ENCODE data around the gene MACROD1.
A peak's percentile ranks its signal among the peaks of the same experiment; 100 is the strongest.
"Not testable (repeated sequence)": the region's sequence is repeated elsewhere in the genome, so short reads cannot be mapped to it uniquely, and the experiment has no call there.

The MACROD1 gene

GRCh38 chr11:63986156-63986931, 179.6 kb downstream of the MACROD1 start, which contains the start of gene OTUB1:
TSS of gene OTUB1 (plus strand) at chr11:63986438. CDS start at chr11:63986457, 19 bp downstream.
- peak; percentile 85 for DNase-seq

GRCh38 chr11:63985812-63986155, 180.1 kb downstream of the MACROD1 start:
- no peak for DNase-seq

- no peak for DNase-seq
These were observed 186.5 kb downstream of the MACROD1 start for GRCh38 chr11:63979426-63979825.

GRCh38 chr11:63978551-63979239, 187.2 kb downstream of the MACROD1 start:
- DNase-seq = no peak

GRCh38 chr11:63974259-63975143, 191.4 kb downstream of the MACROD1 start, which contains the start of gene COX8A:
TSS of gene COX8A (plus strand) at chr11:63974620. CDS start at chr11:63974681, 61 bp downstream.
- peak; percentile 96 for DNase-seq

GRCh38 chr11:63973912-63974258, 192.0 kb downstream of the MACROD1 start:
- DNase-seq = not testable (repeated sequence)

- DNase-seq = no peak
These were observed 195.0 kb downstream of the MACROD1 start for GRCh38 chr11:63970902-63971301.

- DNase-seq = no peak
These were observed 196.5 kb downstream of the MACROD1 start for GRCh38 chr11:63969461-63969860.

- DNase-seq = no peak
These were observed 199.5 kb downstream of the MACROD1 start for GRCh38 chr11:63966444-63966843.

GRCh38 chr11:63963895-63964294, 202.0 kb downstream of the MACROD1 start:
- DNase-seq = not testable (repeated sequence)

- no peak for DNase-seq
These were observed 204.1 kb downstream of the MACROD1 start for GRCh38 chr11:63961608-63962412.

GRCh38 chr11:63958008-63958407, 207.9 kb downstream of the MACROD1 start:
- no peak for DNase-seq

- DNase-seq = no peak
These were observed 213.3 kb downstream of the MACROD1 start for GRCh38 chr11:63952570-63952969.

GRCh38 chr11:63951779-63952536, 214.0 kb downstream of the MACROD1 start:
- DNase-seq = no peak
